8988T (cell line): Measurements from ENCODE around the gene FGF18.
A peak's percentile ranks its signal among the peaks of the same experiment; 100 is the strongest.
"Not testable (repeated sequence)": the region's sequence is repeated elsewhere in the genome, so short reads cannot be mapped to it uniquely, and the experiment has no call there.

ENCODE experiments used
- DNase-seq: peaks from one replicate; pipeline ENCODE4 v3.0.0; 2011

FGF18 gene, protein sequence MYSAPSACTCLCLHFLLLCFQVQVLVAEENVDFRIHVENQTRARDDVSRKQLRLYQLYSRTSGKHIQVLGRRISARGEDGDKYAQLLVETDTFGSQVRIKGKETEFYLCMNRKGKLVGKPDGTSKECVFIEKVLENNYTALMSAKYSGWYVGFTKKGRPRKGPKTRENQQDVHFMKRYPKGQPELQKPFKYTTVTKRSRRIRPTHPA

DNA sequence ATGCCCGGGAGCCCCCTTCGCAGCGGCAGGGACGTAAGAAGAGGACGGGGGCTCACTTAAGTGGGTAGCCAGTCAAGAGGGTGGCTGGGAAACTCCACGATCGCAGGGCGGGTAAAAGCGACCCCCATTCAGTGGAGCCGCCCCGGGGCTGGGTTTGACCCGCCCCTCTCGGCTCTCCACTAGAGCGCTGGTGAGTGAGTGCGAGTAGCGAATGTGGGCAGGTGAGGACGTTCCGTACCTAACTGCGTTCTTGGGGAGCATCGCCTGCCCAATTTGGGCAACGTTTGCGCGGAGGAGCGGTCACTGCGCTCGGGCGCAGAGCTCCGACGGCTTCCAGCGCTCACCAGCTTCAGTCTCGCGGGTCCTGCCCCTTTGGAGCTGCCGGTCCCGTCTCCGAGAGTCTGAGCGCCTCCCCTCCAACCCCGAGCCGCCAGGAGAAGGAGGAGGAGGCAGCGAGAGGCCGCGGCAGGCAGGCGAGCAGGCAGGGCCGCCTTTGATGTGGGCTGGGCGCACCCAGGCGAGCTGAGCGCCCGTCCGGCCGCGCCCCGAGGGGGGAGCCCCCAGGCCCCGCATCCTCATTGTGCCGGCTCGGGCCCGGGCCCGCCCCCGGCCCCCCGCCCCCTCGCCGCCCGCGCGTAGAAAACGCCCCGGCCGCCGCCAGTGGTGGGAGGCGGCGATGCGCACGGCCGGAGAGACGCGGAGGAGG, at the start of gene FGF18:
TSS of gene FGF18 (plus strand) at position 666 of the 706 bp plus-strand sequence. CDS start 553 bp downstream, outside the sequence.
- peak; percentile 87 for DNase-seq

DNA sequence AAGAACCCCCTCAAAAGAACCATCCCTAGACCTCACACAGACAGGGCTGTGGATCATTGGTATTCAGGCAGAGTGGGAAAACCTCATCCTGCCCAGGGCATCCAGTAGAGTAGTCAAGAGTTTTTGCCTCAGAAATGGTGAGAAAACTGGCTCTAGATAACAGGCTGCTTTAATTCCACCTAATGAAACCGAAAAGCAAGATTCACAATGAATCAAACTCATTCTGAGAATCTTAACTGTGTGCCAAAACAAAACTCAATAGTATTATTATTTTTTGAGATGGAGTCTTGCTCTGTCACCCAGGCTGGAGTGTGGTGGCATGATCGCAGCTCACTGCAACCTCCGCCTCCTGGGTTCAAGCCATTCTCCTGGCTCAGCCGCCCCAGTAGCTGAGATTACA, 49.5 kb upstream of the FGF18 start:
- DNase-seq = no peak

DNA sequence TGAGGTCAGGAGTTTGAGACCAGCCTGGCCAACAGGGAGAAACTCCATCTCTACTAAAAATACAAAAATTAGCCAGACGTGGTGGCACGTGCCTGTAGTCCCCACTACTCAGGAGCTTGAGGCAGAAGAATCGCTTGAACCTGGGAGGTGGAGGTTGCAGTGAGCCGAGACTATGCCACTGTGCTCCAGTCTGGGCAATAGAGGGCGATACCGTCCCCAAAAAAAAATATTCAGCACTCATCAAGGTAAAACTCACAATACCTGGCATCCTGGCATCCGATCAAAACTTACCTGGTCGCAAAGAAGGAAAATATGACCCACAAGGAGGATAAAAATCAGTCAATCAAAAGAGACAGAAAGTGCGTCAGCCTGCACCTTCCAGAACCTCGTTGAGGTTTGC, 48.6 kb upstream of the FGF18 start:
- DNase-seq = not testable (repeated sequence)

DNA sequence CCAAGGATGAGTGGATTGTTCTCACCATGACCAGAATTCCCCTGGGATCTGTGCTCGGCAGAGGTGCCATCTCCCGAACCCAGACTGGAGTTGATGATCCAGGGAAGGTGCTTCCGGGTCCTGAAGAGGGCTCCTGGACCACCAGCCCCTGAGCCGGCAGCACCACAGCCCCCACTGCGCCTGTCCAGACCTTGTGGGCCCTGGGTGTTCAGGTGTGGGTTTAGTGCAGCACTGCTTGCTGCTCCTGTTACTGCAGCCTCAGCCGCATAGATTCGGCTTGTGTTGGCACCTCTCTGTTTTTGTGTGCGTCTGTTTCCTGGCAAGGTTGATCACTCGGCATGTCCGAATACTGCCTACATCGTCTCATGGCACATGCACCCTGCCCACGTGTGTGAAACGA, 48.1 kb upstream of the FGF18 start:
- no peak for DNase-seq

DNA sequence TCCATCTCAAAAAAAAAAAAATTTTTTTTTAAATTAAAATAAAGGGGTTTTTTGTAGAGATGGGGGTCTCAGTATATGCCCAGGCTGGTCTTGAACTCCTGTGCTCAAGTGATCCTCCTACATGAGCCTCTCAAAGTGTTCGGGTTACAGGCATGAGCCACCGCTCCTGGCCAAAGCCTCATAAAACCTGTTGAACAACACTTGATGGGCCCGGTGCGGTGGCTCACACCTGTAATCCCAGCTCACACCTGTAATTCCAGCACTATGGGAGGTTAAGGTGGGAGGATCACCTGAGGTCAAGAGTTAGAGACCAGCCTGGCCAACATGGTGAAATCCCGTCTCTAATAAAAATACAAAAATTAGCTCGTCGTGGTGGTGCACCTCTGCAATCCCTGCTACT, 39.5 kb upstream of the FGF18 start:
- DNase-seq = no peak

DNA sequence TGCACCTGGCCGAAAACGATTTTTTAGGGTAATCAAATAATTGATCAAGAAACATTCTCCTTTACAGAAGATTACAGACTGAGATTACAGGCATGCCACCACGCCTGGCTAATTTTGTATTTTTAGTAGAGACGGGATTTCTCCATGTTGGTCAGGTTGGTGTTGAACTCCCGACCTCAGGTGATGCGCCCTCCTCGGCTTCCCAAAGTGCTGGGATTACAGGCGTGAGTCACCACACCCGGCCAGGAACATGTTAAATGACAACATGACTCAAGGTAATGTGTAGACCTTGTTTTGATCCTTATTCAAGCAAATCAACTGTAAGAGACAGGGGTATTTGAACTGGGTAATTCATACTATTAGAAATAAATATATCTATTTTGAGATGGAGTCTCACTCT, 35.0 kb upstream of the FGF18 start:
- DNase-seq = not testable (repeated sequence)

DNA sequence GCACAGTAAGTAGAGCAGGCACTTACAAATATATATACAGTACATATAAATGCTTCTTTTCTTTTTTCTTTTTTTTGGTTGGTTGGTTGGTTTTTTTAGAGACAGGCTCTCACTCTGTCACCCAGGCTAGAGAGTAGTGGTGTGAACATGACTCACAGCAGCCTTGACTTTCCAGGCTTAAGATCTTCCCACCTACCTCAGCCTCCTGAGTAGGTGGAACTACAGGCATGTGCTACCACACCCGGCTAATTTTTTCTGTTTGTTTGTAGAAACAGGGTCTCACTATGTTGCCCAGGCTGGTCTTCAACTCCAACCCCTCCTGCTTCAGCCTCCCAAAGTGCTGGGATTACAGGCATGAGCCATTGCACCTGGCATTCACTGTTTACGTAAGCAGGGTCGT, 34.4 kb upstream of the FGF18 start:
- DNase-seq = not testable (repeated sequence)

DNA sequence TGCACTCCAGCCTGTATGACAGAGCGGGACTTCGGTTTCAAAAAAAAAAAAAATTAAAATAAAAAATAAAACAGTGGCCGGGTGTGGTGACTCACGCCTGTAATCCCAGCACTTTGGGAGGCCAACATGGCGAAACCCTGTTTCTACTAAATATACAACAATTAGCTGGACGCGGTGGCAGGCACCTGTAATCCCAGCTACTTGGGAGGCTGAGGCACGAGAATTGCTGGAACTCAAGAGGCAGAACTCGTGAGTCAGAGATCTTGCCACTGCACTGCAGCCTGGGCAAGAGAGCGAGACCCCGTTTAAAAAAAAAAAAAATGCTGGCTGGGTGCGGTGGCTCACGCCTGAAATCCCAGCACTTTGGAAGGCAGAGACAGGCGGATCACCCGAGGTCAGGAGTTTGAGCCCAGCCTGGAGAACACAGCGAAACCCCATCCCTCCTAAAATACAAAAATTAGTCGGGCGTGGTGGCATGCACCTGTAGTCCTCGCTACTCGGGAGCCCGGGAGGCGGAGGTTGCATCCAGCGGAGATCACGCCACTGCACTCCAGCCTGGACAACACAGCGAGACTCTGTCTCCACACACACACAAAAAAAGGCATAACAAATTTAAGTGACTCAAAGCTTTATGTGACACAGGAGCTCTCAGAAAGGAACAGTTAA, 33.3 kb upstream of the FGF18 start:
- DNase-seq = no peak

DNA sequence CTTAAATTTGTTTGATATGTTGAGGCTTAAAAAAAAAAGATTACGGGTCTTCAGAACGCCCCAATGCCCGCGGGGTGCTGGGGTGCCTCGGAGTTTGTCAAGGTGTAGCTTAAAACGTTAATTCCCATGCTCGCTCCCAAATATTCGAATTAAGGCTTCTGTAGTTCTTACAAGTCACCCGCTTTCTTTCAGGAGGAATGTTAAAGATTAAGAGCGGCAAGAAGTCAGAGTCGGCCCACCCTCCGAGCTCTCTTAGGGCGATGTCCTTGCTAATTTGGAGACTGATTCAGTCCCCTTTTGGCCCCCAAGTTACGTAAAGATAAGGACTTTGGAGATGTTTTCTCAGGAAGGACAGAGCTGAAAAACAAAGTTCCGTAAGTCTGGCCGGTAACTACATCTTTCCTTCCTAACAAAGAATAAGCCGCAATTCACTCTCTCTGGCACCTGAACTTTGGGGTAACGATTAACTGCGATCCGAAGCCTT, 32.5 kb upstream of the FGF18 start:
- no peak for DNase-seq

DNA sequence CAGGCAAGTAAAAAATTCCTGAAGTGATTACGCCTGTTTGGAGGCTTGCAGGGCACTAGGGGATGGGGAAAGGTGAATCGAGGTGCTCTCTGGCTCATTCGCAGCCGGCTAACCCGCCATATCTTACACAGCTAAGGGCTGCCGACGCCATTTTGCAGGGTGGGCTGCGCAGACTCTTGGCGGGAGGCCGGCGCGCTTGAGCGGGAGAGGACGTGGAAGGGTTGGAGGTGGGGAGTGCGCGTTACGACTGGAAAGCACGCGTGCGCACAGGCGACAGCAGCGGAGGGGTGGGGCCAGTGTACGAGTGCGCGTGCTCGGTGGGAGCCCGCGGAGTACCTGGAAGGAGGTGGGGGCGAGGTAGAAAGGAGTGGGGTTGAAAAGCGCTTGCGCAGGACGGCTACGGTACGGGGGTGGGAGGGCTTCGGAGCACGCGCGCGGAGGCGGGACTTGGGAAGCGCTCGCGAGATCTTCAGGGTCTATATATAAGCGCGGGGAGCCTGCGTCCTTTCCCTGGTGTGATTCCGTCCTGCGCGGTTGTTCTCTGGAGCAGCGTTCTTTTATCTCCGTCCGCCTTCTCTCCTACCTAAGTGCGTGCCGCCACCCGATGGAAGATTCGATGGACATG, 32.0 kb upstream of the FGF18 start, which contains the start of gene NPM1:
TSS of gene NPM1 (plus strand) at position 505 of the 625 bp plus-strand sequence. CDS start at position 605, 100 bp downstream.
- DNase-seq = peak; percentile 94

DNA sequence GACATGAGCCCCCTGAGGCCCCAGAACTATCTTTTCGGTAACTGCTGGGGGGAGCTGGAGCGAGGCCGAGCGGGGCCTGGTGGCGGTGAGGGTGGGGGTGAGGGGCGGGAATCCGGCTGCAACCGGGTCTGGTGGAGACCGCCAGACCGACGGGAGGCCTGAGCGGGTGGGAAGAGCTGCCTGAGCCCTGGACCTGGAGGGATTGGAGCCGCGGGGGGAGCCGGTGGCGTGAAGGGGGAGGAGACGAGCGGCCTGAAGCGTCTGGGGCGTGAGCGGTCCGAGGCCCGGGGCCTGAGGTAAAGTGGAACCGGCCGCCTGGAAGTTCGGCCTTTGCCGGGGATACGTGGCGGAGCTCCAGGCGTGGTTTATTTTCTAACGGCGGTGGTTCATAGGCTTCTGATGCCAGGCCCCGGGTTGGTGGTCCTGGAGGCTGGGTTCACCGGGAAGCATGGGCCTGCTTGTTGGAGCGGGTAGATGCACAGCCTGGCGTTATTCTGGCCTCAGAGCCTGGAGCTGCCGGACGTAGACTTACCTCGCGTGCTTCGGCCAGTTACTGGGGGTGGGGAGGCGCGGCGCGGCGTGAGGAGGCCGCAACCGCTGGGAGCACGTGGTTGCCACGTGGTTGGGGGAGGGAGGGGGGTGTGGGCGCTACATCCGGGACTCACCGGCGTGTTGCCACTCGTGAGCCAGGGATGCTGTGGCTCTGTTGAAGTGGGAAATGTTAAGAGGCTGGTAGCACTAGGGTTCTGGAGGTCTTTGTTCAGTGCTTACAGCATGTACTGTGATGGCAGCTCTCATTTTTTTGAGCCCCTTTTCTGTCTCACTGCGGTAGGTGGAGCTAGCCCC, 31.3 kb upstream of the FGF18 start:
- peak; percentile 42 for DNase-seq

DNA sequence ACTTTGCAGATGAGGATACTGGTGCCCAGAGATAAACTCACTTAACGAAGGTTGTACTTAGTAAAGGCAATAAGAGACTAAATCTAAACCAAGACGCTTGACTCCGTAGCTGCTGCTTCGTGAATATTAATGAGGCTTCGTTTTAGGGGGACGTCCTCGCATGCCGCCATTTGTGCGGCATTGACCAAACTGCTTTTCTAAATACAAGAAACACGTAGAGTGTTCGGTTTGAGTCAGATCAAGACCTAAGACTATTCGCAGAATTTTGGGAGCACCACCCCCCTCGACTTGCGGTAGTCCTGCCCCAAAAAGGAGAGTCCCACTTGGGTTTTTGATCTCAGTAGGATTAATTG, 30.7 kb upstream of the FGF18 start:
- no peak for DNase-seq

DNA sequence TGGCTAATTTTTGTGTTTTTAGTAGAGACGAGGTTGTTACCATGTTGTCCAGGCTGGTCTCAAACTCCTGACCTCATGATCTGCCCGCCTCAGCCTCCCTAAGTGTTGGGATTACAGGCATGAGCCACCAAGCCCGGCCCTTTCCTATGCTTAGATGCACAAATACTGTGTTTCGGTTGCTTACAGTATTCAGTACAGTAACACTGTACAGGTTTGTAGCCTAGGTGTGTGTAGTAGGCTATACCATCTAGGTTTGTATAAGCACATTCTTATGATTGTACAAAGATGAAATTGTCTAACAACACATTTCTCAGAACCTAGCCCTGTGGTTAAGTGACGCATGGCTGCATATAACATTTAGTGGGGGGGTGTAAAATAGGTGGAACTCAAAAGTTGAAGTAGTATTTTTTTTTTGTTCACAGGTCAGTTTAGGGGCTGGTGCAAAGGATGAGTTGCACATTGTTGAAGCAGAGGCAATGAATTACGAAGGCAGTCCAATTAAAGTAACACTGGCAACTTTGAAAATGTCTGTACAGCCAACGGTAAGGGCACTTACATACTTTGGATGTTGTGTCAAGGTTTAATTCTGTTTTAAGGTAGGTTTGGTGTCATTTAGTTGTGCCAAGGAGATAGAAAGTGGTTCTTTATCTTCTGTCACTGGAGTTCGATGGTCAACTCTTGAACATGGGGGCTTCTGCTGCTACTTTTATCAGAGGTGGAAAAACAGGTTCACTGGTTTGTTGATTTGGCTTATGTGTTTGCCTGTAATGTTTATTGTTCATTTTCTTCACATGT, 28.4 kb upstream of the FGF18 start:
- no peak for DNase-seq

DNA sequence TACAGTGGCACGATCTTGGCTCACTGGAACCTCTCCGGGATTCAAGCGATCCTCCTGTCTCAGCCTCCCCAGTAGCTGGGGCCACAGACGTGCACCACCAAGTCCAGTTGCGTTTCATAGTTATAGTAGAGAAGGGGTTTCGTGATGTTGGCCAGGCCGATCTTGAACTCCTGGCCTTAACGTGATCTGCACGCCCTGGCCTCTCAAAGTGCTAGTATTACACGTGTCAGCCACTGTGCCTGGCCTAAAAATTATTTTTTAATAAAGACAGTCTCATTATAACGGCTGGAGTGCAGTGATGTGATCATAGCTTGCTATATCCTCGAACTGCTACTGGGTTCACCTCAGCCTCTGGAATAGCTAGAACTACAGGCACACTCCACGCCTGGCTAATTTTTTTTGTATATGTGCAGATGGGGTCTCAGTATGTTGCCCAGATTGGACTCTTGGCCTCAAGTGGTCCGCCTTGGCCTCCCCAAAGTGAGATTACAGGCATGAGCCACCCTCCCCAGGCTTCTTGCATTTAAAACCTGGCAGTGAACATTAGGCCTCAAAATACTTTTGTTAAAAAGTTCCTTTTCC, 27.4 kb upstream of the FGF18 start:
- no peak for DNase-seq

DNA sequence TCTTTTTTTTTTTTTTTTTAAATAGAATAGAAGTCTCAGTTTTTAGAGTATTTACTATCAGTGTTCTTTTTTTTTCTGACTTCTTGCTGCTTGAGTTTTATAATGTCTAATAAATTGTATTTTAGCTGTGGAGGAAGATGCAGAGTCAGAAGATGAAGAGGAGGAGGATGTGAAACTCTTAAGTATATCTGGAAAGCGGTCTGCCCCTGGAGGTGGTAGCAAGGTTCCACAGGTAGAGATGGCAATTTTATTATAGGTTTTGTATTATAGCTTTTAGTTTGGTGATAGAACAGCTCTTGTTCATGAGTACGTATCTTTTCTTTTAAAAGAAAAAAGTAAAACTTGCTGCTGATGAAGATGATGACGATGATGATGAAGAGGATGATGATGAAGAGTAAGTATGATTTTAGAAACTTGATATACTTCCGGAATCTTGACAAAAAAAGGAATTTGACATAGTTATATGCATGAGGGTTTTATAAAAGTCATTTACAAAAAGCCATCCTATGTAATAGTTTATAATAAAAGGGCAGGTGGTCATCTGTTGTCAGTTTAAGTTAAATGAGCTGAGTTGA, 26.8 kb upstream of the FGF18 start:
- DNase-seq = no peak

DNA sequence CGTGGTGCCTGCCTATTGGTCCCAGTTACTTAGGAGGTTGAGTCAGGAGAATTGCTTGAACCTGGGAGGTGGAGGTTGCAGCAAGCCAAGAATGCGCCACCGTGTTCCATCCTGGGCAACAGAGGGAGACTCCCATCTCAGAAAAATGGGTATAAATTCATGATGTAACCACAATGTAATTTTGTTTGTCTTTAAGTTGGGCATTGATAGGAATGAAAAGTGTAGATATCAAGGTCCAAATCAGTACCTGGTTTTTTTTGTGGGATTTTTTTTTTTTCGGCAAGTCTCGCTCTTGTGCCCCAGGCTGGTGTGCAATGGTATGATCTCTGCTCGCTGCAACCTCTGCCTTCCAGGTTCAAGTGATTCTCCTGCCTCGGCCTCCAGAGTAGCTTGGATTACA, 24.4 kb upstream of the FGF18 start:
- DNase-seq = no peak

DNA sequence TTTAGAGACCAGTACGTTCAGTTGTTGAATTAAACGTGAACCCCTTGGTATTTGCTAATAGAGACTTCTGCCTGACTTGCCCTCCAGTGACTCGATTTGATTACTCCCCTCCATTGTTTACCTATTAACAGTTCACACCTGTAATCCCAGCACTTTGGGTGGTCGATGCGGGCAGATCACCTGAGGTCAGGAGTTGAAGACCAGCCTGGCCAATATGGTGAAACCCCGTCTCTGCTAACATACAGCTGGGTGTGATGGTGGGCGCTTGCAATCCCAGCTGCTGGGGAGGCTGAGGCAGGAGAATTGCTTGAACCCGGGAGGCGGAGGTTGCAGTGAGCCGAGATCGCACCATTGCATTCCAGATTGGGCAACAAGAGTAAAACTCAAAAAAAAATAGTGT, 22.9 kb upstream of the FGF18 start:
- DNase-seq = not testable (repeated sequence)

DNA sequence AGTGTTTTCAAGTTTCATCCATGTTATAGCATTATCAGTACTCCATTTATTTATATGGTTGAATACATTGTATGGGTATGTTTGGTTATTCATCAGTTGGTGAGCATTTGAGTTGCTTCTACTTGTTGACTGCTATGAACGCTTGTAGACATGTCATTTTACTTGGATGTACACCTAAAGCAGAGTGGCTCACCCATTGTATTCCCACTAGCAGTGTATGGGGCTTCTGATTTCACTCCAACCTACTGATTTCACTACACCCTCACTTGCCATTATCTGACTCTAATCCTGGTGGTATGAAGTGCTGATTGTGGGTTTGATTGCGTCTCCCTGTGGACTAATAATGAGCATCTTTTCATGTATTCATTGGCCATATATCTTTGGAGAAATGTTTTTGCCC, 22.3 kb upstream of the FGF18 start:
- no peak for DNase-seq

DNA sequence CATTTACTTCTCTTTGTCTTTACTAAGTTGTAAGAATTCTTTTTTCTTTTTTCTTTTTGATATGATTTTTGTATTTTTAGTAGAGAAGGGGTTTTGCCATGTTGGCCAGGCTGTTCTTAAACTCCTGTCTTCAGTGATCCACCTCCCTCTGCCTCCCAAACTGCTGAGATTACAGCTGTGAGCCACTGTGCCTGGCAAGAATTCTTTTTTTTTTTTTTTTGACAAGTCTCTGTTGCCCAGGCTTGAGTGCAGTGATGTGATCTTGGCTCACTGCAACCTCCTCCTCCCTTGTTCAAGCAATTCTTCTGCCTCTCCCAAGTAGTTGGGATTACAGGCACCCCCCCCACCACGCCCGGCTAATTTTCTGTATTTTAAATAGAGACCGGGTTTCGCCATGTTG, 21.8 kb upstream of the FGF18 start:
- no peak for DNase-seq

DNA sequence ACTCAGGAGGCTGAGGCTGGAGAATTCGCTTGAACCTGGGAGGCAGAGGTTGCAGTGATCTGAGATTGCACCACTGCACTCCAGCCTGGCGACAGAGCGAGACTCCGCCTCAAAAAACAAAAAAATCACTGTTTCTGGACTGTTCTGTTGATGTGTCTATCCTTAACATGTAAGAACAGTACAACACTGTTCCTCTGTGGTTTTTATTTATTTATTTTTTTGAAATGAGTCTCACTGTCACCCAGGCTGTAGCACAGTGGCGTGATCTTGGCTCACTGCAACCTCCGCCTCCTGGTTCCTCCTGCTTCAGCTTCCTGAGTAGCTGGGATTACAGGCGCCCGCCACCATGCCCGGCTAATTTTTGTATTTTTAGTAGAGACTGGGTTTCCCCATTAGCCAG, 20.8 kb upstream of the FGF18 start:
- DNase-seq = not testable (repeated sequence)

DNA sequence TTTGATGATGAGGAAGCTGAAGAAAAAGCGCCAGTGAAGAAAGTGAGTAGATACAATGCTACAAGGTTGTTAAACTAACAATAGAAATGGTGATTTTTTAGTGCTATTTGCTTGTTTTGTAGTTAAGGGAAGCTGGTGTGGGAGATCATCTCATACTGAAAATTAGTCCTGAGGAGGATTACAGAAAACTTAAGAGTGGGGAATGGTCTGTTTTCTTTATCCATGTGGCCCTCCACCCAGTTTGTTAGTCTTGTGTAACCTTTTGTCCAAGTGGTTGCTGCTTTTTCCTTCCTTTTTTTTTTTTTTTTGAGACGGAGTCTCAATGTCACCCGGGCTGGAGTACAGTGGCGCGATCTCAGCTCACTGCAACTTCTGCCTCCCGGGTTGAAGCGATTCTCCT, 19.3 kb upstream of the FGF18 start:
- DNase-seq = no peak
